SHP77 (cell line): ENCODE results near the gene GPALPP1.
"Not testable (repeated sequence)": the region's sequence is repeated elsewhere in the genome, so short reads cannot be mapped to it uniquely, and the experiment has no call there.

Experiments used
- DNase-seq, 2 experiments: peaks; one replicate each; lab custom pipeline; 2025; lab: John Stamatoyannopoulos, UW

The GPALPP1 gene

DNA sequence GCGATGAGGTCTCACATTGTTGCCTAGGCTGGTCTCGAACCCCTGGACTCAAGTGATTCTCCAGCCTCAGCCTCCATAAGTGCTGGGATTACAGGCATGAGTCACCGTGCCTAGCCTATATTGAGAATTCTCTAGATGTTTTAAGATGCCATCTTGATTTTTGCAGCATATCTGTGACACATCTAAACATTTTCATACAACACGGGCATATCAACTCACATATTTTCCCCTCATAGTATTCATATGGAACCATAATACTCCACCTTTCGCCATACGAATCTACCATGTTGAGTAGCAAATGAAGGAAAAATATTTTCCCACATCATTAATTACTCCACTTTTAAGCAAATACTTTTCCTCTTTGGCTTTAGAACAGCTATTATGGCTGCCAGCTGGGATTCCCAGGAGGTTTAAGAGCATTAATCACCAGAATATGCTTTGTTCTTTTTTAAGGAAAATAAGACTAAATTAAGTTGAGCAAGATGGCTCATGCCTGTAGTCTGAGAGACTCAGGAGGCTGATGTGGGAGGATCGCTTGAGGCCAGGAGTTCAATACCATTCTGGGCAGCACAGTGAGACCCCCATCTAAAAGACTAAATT is 74.0 kb downstream of the GPALPP1 start:
- no peak for DNase-seq

DNA sequence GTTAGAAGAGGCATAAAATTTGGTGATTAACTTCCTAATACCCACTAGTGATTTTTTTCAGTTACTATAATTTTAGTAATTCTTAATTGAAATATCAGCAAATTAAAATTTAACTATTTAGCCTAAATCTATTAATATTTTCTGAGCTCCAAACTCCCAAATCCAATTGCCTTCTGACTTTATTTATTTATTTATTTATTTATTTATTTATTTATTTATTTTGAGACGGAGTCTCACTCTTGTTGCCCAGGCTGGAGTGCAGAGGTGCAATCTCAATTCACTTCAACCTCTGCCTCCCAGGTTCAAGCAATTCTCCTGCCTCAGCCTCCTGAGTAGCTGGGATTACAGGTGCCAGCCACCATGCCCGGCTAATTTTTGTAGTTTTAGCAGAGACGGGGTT is 74.6 kb downstream of the GPALPP1 start:
- not testable (repeated sequence) for DNase-seq

DNA sequence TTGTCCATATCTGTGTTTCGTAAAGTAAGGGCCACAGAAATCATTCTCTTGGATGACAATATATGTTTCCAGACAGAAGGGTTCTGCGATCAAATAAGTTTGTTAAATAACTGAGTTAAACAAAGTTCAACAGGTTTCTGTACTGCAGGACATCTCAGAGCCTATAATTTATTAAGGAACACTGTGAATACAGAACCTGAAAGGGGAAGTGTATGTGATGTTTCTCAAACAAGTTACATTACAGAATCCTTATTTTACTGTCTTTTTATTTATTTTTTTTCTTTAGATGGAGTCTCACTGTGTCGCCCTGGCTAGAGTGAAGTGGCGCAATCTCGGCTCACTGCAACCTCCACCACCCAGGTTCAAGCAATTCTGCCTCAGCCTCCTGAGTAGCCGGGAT is 75.6 kb downstream of the GPALPP1 start:
- no peak for DNase-seq

DNA sequence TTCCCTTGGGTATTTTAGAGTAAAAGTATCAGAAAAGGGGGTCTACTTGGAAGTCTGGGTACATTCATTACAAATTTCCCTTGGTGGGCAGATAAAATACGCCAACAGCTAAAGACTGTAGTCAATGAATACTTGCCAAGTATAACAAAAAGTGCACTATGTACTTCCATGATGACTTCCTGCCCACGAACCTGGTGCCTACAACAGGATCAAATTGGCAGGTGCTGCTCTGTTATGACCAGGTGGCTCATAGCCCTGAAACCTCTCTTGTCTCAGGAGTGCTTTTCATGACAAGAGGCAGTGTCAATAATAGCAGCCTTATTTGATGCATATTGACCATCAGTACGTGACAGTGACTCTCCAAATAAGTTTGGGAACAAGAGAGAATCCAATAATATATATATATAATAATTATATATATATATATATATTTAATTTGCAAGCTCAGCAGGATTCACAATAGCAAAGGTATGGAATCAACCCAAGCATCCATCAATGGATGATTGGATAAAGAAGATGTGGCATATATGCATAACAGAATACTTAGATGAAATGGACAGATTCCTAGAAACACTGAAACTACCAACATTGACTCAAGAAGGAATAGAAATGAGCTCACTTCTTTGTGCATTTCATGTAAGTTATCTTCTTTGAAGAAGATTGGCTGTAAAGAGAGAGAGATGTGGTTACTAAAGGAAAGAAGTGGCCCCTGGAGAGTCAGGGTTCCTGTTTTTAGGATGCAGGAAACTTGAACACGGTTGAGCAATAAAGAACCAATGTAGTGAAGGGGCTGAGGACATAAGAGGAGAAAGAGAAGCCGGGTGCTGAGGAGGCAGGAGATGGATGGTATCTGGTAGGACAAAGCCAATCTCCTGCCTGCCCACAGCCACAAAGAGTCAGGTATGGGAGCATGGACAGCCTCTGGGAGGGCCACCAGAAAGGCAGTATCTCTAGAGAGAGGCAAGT is 79.0 kb downstream of the GPALPP1 start:
- peak; percentile 63 to 72 for DNase-seq

DNA sequence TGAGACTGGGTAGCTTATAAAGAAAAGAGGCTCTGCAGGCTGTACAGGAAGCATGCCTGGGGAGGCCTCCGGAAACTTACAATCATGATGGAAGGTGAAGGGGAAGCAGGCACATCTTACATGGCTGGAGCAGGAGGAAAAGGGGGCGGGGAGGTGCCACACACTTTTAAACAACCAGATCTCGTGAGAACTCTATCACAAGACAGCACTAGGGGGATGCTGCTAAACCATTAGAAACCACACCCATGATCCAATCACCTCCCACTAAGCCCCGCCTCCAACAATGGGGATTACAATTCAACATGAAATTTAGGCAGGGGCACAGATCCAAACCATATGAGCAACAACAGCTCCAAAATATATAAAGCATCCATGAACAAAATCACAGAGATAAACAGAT is 84.5 kb downstream of the GPALPP1 start:
- DNase-seq, result no peak

DNA sequence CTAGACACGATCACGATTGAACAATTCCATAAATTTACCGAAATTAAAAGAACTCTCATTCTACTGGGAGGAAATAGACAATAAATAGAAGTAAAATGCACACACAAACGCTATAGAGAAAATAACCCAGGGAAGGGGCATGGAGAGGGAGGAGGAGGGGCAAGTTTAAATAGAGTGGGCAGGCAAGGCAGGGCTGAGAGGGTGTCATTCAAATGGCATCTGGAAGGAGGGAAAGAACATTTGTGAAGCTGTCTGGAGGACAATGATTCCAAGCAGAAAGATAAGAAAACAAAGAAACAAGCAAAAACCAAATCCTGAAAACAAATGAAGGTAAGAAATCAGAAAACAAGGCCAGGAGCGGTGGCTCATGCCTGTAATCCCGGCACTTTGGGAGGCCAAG is 85.4 kb downstream of the GPALPP1 start:
- no peak for DNase-seq

DNA sequence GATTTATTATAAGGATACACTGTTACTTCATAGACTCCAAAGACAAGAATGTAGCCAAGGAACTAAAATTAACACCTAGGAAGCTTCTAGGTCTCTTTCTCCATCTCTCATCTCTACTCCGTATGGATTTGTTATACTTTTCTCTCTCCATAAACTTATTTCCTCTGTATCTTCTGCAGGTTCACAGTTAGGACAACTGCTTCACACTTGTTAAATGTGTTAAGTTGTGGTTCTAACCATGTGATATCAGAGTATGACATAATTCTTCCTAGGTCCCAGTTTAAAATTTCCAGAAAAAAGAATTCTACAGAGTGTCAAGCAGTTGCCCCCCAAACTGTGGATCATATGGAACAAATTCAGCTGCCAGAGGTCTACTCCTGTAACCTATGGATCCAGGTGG is 88.7 kb downstream of the GPALPP1 start:
- DNase-seq, result no peak
